Naive thymus-derived CD4-positive, alpha-beta T cell (primary cell): Measurements from ENCODE around the gene WWC2. TPM values are rescaled to one million over a fixed set of nuclear protein-coding genes. Genes with fewer than 3 reads are reported as not detected.

Source experiments
- ATAC-seq: fragments of 150-1000 bp; cut with Tn5 transposase; 2 replicates; pipeline ENCODE4 v1.10.0; 2021; ENCODE audit warnings: mild to moderate bottlenecking, moderate library complexity
- CTCF ChIA-PET: fragments of 350-600 bp; sonication (Branson Sonifier 250); formaldehyde crosslinking; loops from one replicate; lab custom pipeline; 2021; ENCODE audit warnings: antibody characterized with exemption; lab: Charles Lee
- POLR2A ChIA-PET: fragments of 350-600 bp; sonication (Branson Sonifier 250); formaldehyde crosslinking; loops from one replicate; lab custom pipeline; 2021; ENCODE audit warnings: antibody characterized with exemption, inconsistent platforms; lab: Charles Lee
- DNase-seq, 9 donors: peaks; one replicate each; pipeline versions ENCODE4 v3.0.0 to v3.0.0-alpha.2; 2020 to 2022; ENCODE audit warnings: mixed read lengths in 1 of 9
- H3K27ac ChIP-seq: one replicate; pipeline ENCODE4 v1.7.0; 2013; ENCODE audit warnings: mild to moderate bottlenecking, low read depth, low read length, moderate library complexity
- H3K27me3 ChIP-seq, 2 donors: one replicate each; pipeline ENCODE4 v1.7.0; 2013; ENCODE audit warnings: low read length in 2 of 2, mild to moderate bottlenecking in 2 of 2, moderate library complexity in 2 of 2; ENCODE audit not compliant: control insufficient read depth in 2 of 2, insufficient read depth in 2 of 2
- H3K36me3 ChIP-seq, 3 experiments: 1 replicate in 2 of 3; 2 replicates in 1 of 3; pipeline ENCODE4 v1.7.0; 2013; ENCODE audit warnings: low read length in 3 of 3, mild to moderate bottlenecking in 3 of 3, moderate library complexity in 1 of 3; ENCODE audit not compliant: insufficient read depth in 3 of 3, control insufficient read depth in 2 of 3
- H3K4me1 ChIP-seq, 2 donors: one replicate each; pipeline ENCODE4 v1.7.0; 2013; ENCODE audit warnings: low read length in 2 of 2, mild to moderate bottlenecking in 2 of 2, moderate library complexity in 1 of 2; ENCODE audit not compliant: control insufficient read depth in 2 of 2, insufficient read depth in 2 of 2
- H3K4me3 ChIP-seq: 2 replicates; pipeline ENCODE4 v1.7.0; 2013; ENCODE audit warnings: mild to moderate bottlenecking, low read length
- H3K9me3 ChIP-seq, 3 experiments: 1 replicate in 2 of 3; 2 replicates in 1 of 3; pipeline ENCODE4 v1.7.0; 2013; ENCODE audit warnings: low read length in 3 of 3; ENCODE audit not compliant: control insufficient read depth in 2 of 3
- H3K27ac Mint-ChIP-seq, 9 donors: one replicate each; pipeline ENCODE4 v1.8.0; 2020 to 2022; ENCODE audit warnings: mixed read lengths in 9 of 9, mild to moderate bottlenecking in 8 of 9, moderate library complexity in 5 of 9, inconsistent platforms in 2 of 9
- H3K27me3 Mint-ChIP-seq, 5 donors: one replicate each; pipeline ENCODE4 v1.8.0; 2021 to 2022; ENCODE audit warnings: mixed read lengths in 5 of 5, mild to moderate bottlenecking in 1 of 5
- H3K36me3 Mint-ChIP-seq, 5 donors: one replicate each; pipeline ENCODE4 v1.8.0; 2020 to 2022; ENCODE audit warnings: mixed read lengths in 5 of 5, mild to moderate bottlenecking in 3 of 5, inconsistent platforms in 1 of 5
- H3K4me1 Mint-ChIP-seq, 7 donors: one replicate each; pipeline ENCODE4 v1.8.0; 2020 to 2022; ENCODE audit warnings: mixed read lengths in 7 of 7, mild to moderate bottlenecking in 3 of 7, inconsistent platforms in 1 of 7
- H3K4me3 Mint-ChIP-seq, 10 donors: one replicate each; pipeline ENCODE4 v1.8.0; 2020 to 2022; ENCODE audit warnings: mild to moderate bottlenecking in 10 of 10, mixed read lengths in 10 of 10, moderate library complexity in 6 of 10, inconsistent platforms in 2 of 10
- H3K9me3 Mint-ChIP-seq, 11 donors: one replicate each; pipeline ENCODE4 v1.8.0; 2020 to 2022; ENCODE audit warnings: mixed read lengths in 11 of 11, mild to moderate bottlenecking in 4 of 11, inconsistent platforms in 1 of 11, moderate library complexity in 1 of 11
- intact Hi-C, 2 donors: fragments of 100-400 bp; cut with micrococcal nuclease; formaldehyde crosslinking; loops; one replicate each; pipeline ENCODE4 v1.15.1; 2023
- polyA plus RNA-seq, 2 donors: library from polyadenylated mRNA; unstranded; fragments of 300-500 nt; fragmentation: Illumina TruSeq; gene quantifications; one replicate each; pipeline ENCODE4 v1.2.3, GENCODE V29; 2021
- total RNA-seq, 6 experiments: library from RNA in 5 of 6; stranded (reverse) in 5 of 6; gene quantifications; 1 replicate in 5 of 6; 2 replicates in 1 of 6; pipeline ENCODE4 v1.2.3 and lab custom pipeline; 2021 to 2026

WWC2 gene
- total and polyA plus RNA-seq, 7 experiments from 2014 or later = 0.07 to 13.8 (median 9.9) TPM

DNA sequence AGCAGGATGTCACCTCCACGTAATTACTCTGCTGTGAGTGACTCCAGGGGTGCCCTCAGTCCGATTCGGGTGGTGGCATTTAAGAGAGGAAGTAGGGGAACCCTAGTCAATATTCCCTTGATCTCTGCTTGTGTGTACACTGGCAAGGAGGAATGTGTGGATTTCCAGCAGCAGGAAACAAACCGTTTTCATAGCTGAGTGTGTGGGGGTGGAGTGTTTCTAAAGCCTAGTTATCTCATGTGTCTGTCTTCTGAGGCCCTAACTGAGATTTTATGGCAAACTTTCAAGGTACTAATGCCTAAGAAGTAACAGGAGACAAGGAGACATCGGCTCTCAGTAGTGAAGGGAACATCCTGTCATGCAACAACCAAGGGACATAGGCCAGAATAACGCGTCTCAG lies 229.8 kb downstream of the WWC2 start:
- Mint-ChIP-seq H3K27ac (no peak overlapping the region), H3K36me3 (peaks cover 0 to 9% (median 0%) of the 10 kb centered on the region in 5 donors), H3K4me3 (no peak overlapping the region), H3K4me1 (no peaks in the 10 kb centered on the region), H3K27me3 (peaks cover 4 to 14% (median 12%) of the 10 kb centered on the region in 5 donors), H3K9me3 (peaks cover 0 to 15% (median 3%) of the 10 kb centered on the region in 11 donors)
- Histone ChIP-seq H3K27me3 (no peaks in the 10 kb centered on the region), H3K36me3 (no peaks in the 10 kb centered on the region), H3K9me3 (no peaks in the 10 kb centered on the region), H3K4me1 (no peaks in the 10 kb centered on the region), H3K27ac (no peak overlapping the region), H3K4me3 (no peak overlapping the region)
- CTCF ChIA-PET = no interaction called here
- DNase-seq = no peak
- intact Hi-C loops = no loop called here
- POLR2A ChIA-PET = no interaction called here
- no peak for ATAC-seq

DNA sequence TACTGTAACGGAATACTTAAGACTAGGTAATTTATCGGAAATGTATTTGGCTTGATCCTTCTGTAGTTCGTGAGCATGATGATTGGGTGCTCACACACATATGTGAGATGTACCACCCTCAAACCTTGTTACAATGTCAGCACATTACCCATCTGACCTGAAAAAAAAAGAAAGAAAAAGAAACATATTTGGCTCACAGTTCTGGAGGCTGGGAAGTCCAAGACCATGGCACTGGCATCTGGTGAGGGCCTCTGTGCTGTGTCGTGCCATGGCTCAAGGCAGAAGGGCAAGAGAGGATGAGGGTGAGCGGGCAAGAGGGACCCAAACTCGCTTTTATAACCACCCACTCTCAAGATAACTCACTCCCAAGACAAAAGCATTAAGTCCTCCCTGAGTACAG lies 230.2 kb downstream of the WWC2 start:
- ChIA-PET POLR2A (no interaction called here), CTCF (no interaction called here)
- Mint-ChIP-seq H3K36me3 (peaks cover 0 to 9% (median 0%) of the 10 kb centered on the region in 5 donors), H3K27ac (no peak overlapping the region), H3K27me3 (peaks cover 5 to 18% (median 12%) of the 10 kb centered on the region in 5 donors), H3K4me1 (no peaks in the 10 kb centered on the region), H3K9me3 (peaks cover 0 to 15% (median 3%) of the 10 kb centered on the region in 11 donors), H3K4me3 (no peak overlapping the region)
- no peaks in the 10 kb centered on the region for H3K4me1 ChIP-seq
- DNase-seq (no peak), ATAC-seq (no peak)
- no peaks in the 10 kb centered on the region for H3K9me3 ChIP-seq
- no peak overlapping the region for H3K27ac ChIP-seq
- H3K4me3 ChIP-seq = no peak overlapping the region
- H3K27me3 ChIP-seq = no peaks in the 10 kb centered on the region
- intact Hi-C loops = no loop called here
- no peaks in the 10 kb centered on the region for H3K36me3 ChIP-seq

DNA sequence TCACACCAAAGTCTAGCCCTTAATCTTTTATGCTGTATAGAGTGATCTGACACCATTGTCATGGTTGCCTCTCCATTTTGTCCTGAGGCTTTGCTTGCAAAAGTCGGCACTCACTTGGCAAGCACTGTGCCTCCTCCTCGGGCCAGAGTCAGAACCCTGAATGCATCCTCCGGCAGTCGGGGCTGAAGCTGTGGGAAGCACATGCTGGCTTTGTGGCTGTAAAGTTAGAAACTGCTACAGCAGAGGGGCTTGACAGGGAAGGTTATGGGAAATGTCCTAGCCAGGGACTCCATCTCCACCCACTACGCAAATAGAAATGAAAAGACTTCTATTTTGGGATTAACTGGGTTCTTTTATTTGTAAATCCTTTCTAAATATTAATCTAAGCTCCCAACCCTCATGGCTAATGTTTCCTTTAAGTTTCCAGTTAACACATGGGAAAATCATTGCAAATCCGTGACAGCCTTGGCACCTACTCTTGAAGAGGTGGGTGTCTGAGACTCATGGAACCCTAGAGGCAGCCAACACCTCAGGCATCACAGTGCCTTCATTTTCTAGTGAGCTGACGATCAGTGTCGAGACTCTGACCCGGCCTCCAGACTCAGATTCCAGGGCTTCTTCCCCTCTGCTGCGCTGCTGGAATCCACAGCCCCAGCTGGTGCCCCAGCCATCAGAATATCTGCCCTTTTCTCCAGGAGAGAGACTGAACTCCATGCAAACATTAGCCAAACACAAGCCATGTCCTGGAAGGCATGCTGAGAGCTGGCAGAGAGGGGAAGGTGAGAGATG lies 231.1 kb downstream of the WWC2 start:
- ChIA-PET CTCF (no interaction called here), POLR2A (no interaction called here)
- Mint-ChIP-seq H3K36me3 (peaks cover 0 to 9% (median 0%) of the 10 kb centered on the region in 5 donors), H3K9me3 (peaks cover 0 to 15% (median 3%) of the 10 kb centered on the region in 11 donors), H3K27me3 (peaks cover 5 to 18% (median 12%) of the 10 kb centered on the region in 5 donors), H3K4me1 (no peaks in the 10 kb centered on the region), H3K4me3 (no peak overlapping the region), H3K27ac (no peak overlapping the region)
- intact Hi-C loops = no loop called here
- Histone ChIP-seq H3K27ac (no peak overlapping the region), H3K9me3 (no peaks in the 10 kb centered on the region), H3K27me3 (no peaks in the 10 kb centered on the region), H3K4me1 (no peaks in the 10 kb centered on the region), H3K4me3 (no peak overlapping the region), H3K36me3 (no peaks in the 10 kb centered on the region)
- ATAC-seq (no peak), DNase-seq (no peak)

DNA sequence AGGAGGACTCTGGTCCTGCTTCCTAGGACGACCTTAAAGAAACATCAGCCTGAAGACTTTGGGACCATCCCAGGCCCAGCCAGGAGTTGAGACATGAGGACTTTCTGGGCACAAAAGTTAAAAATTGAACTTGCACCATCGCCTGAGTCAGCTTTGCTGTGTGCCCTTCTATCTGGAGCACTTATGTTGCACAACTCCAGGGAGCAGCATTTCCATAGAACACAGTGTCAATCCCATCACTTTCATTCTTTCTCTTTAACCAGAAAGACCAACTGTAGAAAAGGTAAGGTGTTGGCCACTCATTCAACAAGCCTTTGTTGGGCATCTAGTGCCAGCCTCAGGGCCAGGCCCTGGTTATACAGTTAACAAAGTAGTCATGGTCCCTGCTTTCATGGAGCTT lies 231.8 kb downstream of the WWC2 start:
- Histone ChIP-seq H3K4me3 (no peak overlapping the region), H3K27me3 (no peaks in the 10 kb centered on the region), H3K9me3 (no peaks in the 10 kb centered on the region), H3K36me3 (no peaks in the 10 kb centered on the region), H3K27ac (no peak overlapping the region), H3K4me1 (no peaks in the 10 kb centered on the region)
- Mint-ChIP-seq H3K27me3 (peaks cover 5 to 18% (median 18%) of the 10 kb centered on the region in 5 donors), H3K9me3 (peaks cover 0 to 15% (median 3%) of the 10 kb centered on the region in 11 donors), H3K36me3 (peaks cover 0 to 9% (median 0%) of the 10 kb centered on the region in 5 donors), H3K4me3 (no peak overlapping the region), H3K27ac (no peak overlapping the region), H3K4me1 (peaks cover 0 to 4% (median 0%) of the 10 kb centered on the region in 7 donors)
- DNase-seq (no peak), ATAC-seq (no peak)
- POLR2A ChIA-PET = no interaction called here
- CTCF ChIA-PET = no interaction called here
- intact Hi-C loops = no loop called here

DNA sequence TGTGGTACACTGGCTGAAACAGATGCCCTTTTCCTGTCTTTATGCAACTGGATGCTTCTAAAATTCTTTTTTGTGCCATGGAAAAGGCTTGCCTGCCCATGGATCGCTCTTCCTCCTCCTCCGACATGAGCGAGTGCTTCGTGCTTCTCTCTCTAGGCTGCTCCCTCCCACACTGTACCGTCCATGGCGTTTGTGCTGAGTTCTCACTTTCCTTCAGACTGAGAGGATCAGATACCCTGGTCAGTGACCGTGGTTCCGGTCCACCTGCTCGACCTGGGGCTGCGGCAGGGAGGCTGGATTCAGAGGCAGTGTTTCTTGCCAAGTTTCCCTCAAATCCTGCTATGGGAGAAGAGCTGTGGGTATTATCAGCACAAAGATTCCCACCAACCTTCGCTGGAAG lies 233.4 kb downstream of the WWC2 start:
- intact Hi-C loops = no loop called here
- ATAC-seq = no peak
- Histone ChIP-seq H3K27me3 (no peaks in the 10 kb centered on the region), H3K9me3 (no peaks in the 10 kb centered on the region), H3K4me3 (no peak overlapping the region), H3K36me3 (no peaks in the 10 kb centered on the region), H3K4me1 (no peaks in the 10 kb centered on the region), H3K27ac (no peak overlapping the region)
- ChIA-PET CTCF (no interaction called here), POLR2A (no interaction called here)
- Mint-ChIP-seq H3K27me3 (peaks cover 5 to 21% (median 18%) of the 10 kb centered on the region in 5 donors), H3K27ac (no peak overlapping the region), H3K36me3 (peaks cover 0 to 9% (median 0%) of the 10 kb centered on the region in 5 donors), H3K4me1 (peaks cover 0 to 4% (median 0%) of the 10 kb centered on the region in 7 donors), H3K9me3 (peaks cover 0 to 9% (median 0%) of the 10 kb centered on the region in 11 donors), H3K4me3 (no peak overlapping the region)
- no peak for DNase-seq

DNA sequence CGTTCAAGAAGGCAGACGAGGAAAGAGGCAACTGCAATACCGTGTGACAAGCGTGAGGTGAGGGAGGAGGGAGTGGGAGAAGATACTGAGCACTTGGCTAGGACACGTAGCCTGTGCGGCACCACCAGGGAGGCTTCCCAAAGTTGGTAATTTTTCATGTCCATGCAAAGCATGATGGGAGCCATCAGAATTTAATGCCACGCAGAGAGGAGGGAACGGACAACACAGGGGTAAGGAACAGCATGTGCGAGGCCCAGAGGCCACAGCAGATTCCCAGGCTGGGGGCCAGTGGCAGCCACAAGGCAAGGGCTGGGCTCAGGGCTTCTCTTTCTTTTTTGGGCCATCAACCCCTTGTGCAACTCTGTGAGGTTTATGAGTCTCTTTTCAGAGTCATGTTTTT lies 234.1 kb downstream of the WWC2 start:
- Mint-ChIP-seq H3K4me3 (peak overlapping the region in 1 of 10 donors; percentile 0), H3K9me3 (peaks cover 0 to 9% (median 0%) of the 10 kb centered on the region in 11 donors), H3K27me3 (peaks cover 5 to 21% (median 18%) of the 10 kb centered on the region in 5 donors), H3K36me3 (peaks cover 0 to 9% (median 0%) of the 10 kb centered on the region in 5 donors), H3K27ac (no peak overlapping the region), H3K4me1 (peaks cover 0 to 4% (median 0%) of the 10 kb centered on the region in 7 donors)
- no peaks in the 10 kb centered on the region for H3K9me3 ChIP-seq
- H3K27me3 ChIP-seq = no peaks in the 10 kb centered on the region
- H3K4me1 ChIP-seq = no peaks in the 10 kb centered on the region
- no peak for DNase-seq
- ChIA-PET CTCF (no interaction called here), POLR2A (no interaction called here)
- no peak for ATAC-seq
- no peak overlapping the region for H3K27ac ChIP-seq
- no peak overlapping the region for H3K4me3 ChIP-seq
- intact Hi-C loops = no loop called here
- no peaks in the 10 kb centered on the region for H3K36me3 ChIP-seq

DNA sequence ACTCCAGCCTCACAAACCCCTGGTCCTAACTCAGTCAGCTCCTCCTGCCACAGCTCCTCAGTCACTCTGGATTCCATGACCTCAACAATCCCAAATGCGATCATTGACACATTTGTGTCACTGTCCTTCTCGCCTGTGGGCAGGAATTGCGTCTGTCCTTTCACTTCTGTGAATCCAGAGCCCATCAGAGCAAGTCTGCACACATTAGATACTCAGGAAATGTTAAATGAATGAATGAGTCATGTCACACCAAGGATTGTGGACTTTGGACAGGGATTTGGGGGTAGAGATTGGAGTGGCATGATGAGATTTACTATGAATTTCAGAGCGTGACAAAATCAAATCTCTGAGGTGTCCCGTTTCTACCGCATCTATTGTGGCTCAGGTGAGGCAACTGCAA lies 234.9 kb downstream of the WWC2 start:
- no peak overlapping the region for H3K27ac ChIP-seq
- no peak for ATAC-seq
- ChIA-PET CTCF (no interaction called here), POLR2A (no interaction called here)
- no peaks in the 10 kb centered on the region for H3K9me3 ChIP-seq
- Mint-ChIP-seq H3K27ac (no peak overlapping the region), H3K4me1 (peaks cover 0 to 4% (median 0%) of the 10 kb centered on the region in 7 donors), H3K36me3 (peaks cover 0 to 7% (median 0%) of the 10 kb centered on the region in 5 donors), H3K4me3 (no peak overlapping the region), H3K9me3 (peaks cover 0 to 6% (median 0%) of the 10 kb centered on the region in 11 donors), H3K27me3 (peaks cover 5 to 21% (median 18%) of the 10 kb centered on the region in 5 donors)
- no peaks in the 10 kb centered on the region for H3K4me1 ChIP-seq
- H3K27me3 ChIP-seq = no peaks in the 10 kb centered on the region
- no peak overlapping the region for H3K4me3 ChIP-seq
- no peaks in the 10 kb centered on the region for H3K36me3 ChIP-seq
- intact Hi-C loops = no loop called here
- DNase-seq = no peak
